ENCODE measurements around the gene DYNLT2B. TPM values are rescaled to one million over a fixed set of nuclear protein-coding genes. Genes with fewer than 3 reads are reported as not detected.
"Not testable (repeated sequence)": the region's sequence is repeated elsewhere in the genome, so short reads cannot be mapped to it uniquely, and the experiment has no call there.

DYNLT2B gene
- total RNA-seq = 10 to 100 TPM in 7 of 8 experiments, 1 to 10 TPM in 1; 9.7 to 64.9 (median 49.2) TPM

DNA sequence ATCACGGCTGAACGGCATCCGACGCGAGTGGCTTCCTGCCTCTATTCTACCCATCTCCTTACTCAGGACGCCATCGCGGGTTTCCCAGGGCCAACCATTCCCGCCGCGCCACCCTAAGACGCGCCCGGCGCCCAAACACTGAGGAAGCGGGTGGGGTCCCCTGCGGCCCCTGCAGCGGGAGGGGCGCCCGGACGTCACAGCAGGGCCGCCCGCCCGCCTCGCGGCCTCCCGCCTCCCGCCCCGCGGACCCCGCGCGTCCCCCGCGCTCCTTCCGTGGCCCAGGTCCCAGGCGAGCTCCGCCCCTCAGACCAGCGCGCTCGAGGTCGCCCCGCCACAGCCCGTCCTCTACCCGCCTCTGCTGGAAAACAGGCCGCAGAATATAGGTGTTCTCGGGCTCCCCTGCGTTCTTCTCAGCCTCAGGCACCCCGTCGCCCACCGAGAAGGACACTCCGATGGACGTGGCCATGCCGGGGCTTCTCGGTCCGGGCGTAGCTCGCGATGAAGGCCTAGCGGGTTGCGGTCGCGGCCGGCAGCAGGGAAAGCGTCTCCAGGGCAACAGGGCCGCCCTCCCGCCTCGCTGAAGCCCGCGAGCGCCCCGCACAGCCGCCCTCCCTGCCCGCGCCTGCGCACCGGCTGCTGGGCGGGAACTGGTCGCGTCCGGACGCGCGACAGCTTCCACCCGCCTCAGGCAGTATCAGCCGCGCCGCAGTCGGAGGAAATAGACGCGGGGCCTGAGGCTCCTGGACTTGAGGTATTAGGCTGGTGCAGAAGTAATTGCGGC is at the start of gene DYNLT2B:
Gene DYNLT2B, minus strand, starts transcription at position 554 of the 781 bp plus-strand sequence. Its CDS starts 88 bp downstream, at position 466.
- peak; percentile 72 to 92 (median 89) for ATAC-seq (replicated peaks in 6 of 8)
- in situ Hi-C loops (cut with MboI; ENCODE audit: low pct_unique_long_range_greater_than_20kb in 2 of 9, low sequenced_read_pairs in 9 of 9, unreplicated experiment in 9 of 9) = no loop called here
- Histone ChIP-seq H3K27ac (peak within 1 kb of the TSS; percentile 74 to 85), H3K4me3 (peak within 1 kb of the TSS; percentile 50 to 79 (median 73)), H3K4me1 (replicated peaks in 1 of 2) (peaks cover 5 to 6% of the 10 kb centered on the region in 2 donors)
- 0% methylated on average over 1 to 6 of the region's 92 CpGs; no CpG with 5 or more reads in 8 of the 10 experiments for WGBS, 10 experiments

DNA sequence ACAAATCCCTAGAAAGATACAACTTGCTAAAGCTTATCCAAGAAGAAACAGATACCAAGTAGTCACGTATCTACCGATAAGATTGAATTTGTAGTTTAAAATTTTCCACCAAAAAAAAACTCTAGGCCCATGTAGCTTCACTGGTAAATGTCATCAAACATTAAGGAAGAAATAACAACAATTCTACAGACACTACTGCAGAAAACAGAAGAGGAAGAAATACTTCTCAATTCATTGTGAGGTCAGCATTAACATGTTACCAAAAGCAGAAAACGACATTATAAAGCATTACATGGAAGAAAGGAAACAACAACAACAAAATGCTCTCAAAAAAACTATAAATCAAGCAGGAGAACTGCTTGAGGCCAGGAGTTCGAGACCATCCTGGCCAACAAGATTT is 47.7 kb upstream of the DYNLT2B start:
- no peaks in the 10 kb centered on the region for H3K4me1 ChIP-seq (replicated peaks in 1 of 2)
- no peak overlapping the region for H3K4me3 ChIP-seq
- ATAC-seq (replicated peaks in 6 of 8) = no peak
- no peak overlapping the region for H3K27ac ChIP-seq
- in situ Hi-C loops (cut with MboI; ENCODE audit: low pct_unique_long_range_greater_than_20kb in 2 of 9, low sequenced_read_pairs in 9 of 9, unreplicated experiment in 9 of 9) = no loop called here
- 72 to 100% (median 100%) methylated on average over 1 to 4 of the region's 4 CpGs for WGBS, 10 experiments

DNA sequence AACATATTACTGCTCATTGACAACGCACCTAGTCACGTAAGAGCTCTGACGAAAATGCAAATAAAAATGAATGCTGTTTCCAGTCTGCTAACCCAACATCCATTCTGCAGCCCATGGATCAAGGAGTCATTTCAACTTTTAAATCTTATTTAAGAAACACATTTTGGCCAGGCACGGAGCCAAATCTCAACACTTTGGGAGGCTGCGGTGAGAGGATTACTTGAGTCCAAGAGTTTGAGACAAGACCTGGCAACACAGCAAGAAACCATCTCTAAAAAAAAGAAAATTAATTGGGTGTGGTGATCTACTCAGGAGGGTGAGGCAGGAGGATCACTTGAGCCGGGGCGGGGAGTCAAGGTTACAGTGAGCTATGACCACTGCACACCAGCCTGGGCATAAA is 42.5 kb upstream of the DYNLT2B start:
- in situ Hi-C loops (cut with MboI; ENCODE audit: low pct_unique_long_range_greater_than_20kb in 2 of 9, low sequenced_read_pairs in 9 of 9, unreplicated experiment in 9 of 9) = no loop called here
- WGBS, 10 experiments = 94 to 100% (median 97%) methylated on average over 2 to 7 of the region's 7 CpGs; no CpG with 5 or more reads in 3 of the 10 experiments
- no peak for ATAC-seq (replicated peaks in 6 of 8)
- no peak overlapping the region for H3K4me3 ChIP-seq
- H3K4me1 ChIP-seq (replicated peaks in 1 of 2) = no peaks in the 10 kb centered on the region
- H3K27ac ChIP-seq = no peak overlapping the region

DNA sequence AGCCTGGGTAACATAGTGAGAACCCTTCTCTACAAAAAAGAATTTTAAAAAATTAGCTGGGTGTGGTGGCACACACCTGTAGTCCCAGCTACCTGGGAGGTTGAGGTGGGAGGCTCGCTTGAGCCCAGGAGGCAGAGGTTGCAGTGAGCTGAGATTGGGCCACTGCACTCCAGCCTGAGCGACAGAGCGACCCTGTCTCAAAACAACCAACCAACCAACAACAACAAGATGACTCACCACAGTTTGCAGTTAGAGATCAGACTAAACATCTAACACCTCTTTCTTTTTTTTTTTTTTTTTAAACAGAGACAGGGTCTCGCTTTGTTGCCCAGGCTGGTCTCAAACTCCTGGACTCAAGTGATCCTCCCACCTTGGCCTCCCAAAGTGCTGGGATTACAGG is 40.5 kb upstream of the DYNLT2B start:
- H3K4me1 ChIP-seq (replicated peaks in 1 of 2); H3K4me3 ChIP-seq; H3K27ac ChIP-seq; in situ Hi-C loops (cut with MboI; ENCODE audit: low pct_unique_long_range_greater_than_20kb in 2 of 9, low sequenced_read_pairs in 9 of 9, unreplicated experiment in 9 of 9); ATAC-seq (replicated peaks in 6 of 8): not testable (repeated sequence)
- WGBS, 10 experiments = 76 to 100% (median 100%) methylated on average over 1 to 4 of the region's 4 CpGs; no CpG with 5 or more reads in 5 of the 10 experiments

DNA sequence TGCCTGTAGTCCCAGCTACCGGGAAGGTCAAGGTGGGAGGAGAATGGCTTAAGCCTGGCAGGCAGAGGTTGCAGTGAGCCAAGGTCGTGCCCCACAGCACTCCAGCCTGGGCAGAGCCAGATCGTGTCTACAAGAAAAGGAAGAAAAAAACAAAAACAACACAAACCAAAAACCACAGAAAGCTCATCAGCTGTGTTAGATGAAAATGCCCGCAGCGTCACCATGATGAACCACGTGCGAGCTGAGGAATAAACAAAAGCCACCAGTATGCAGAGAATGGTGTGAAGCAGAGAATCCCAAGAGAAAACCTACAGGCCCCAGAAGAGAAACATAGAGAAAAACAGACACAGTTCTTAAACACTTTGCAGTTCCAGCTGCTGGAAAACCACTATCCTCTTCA is 39.9 kb upstream of the DYNLT2B start:
- no peak overlapping the region for H3K4me3 ChIP-seq
- no peak for ATAC-seq (replicated peaks in 6 of 8)
- in situ Hi-C loops (cut with MboI; ENCODE audit: low pct_unique_long_range_greater_than_20kb in 2 of 9, low sequenced_read_pairs in 9 of 9, unreplicated experiment in 9 of 9) = no loop called here
- no peaks in the 10 kb centered on the region for H3K4me1 ChIP-seq (replicated peaks in 1 of 2)
- 80 to 100% (median 98%) methylated on average over 1 to 7 of the region's 7 CpGs; no CpG with 5 or more reads in 4 of the 10 experiments for WGBS, 10 experiments
- no peak overlapping the region for H3K27ac ChIP-seq

DNA sequence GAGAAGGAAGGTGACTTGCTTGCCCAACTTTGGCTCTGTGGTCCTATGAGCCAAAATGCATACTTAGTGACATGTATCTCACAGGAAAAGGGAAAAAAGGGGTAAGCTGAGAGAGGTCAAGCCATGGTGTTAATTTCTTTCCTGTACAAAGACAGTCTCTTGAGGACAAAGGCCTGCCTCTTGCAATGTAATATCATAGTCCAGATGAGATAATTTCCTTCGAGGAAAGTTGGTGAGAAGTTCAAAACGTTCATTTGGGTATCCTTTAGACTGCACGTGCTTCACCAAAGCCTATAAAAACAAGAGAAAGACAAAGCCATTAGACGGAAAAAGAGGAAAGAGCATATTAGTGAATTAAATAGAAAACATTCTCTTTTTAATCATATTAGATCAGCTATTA is 38.5 kb upstream of the DYNLT2B start:
- H3K4me1 ChIP-seq (replicated peaks in 1 of 2) = no peaks in the 10 kb centered on the region
- ATAC-seq (replicated peaks in 6 of 8) = no peak
- 60 to 97% (median 91%) methylated on average over 1 to 4 of the region's 4 CpGs for WGBS, 10 experiments
- in situ Hi-C loops (cut with MboI; ENCODE audit: low pct_unique_long_range_greater_than_20kb in 2 of 9, low sequenced_read_pairs in 9 of 9, unreplicated experiment in 9 of 9) = no loop called here
- H3K27ac ChIP-seq = no peak overlapping the region
- H3K4me3 ChIP-seq = no peak overlapping the region

DNA sequence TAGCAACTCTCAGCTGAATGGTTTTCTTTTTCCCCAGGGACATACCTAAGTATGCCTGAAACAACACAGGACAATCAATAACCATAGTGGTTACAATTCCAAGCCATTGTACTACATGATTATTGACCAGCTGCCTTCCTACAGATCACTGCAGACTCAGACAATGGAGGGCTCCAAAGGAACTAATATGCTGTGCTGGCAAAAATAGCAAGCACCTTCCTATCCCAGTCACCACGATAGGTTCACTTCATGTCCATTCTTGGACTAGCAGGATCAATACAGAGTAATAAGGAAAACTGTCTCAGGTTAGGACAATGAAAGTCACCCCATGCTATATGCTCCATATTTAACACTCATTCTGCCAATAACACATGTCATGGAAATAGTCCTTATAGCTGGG is 37.6 kb upstream of the DYNLT2B start:
- in situ Hi-C loops (cut with MboI; ENCODE audit: low pct_unique_long_range_greater_than_20kb in 2 of 9, low sequenced_read_pairs in 9 of 9, unreplicated experiment in 9 of 9) = no loop called here
- Histone ChIP-seq H3K27ac (no peak overlapping the region), H3K4me3 (no peak overlapping the region), H3K4me1 (replicated peaks in 1 of 2) (no peaks in the 10 kb centered on the region)
- WGBS, 10 experiments = 71 to 100% (median 95%) methylated on average over 1 of the region's 1 CpG; no CpG with 5 or more reads in 2 of the 10 experiments
- ATAC-seq (replicated peaks in 6 of 8) = no peak

DNA sequence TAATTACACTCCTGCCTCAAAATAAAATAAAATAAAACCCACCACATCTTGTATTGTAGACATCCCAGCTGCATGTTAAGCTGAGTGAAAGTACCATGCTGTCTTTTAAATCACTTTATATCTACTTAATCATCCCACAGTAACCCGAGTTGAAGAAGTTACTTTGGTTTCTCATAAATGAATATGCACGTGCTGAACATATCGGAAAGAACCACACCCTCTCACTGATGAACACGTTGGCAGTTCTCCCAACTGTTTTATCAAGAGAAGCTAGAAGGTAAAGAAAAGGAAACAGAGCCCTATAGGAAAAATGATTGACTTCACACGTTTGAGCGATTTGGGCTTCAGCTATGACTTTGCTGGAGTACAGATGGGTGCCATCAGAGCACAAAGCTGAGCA is 36.1 kb upstream of the DYNLT2B start:
- peak in 3 of 8 experiments; percentile 88 to 92 (median 91) for ATAC-seq (replicated peaks in 6 of 8)
- Histone ChIP-seq H3K4me1 (replicated peaks in 1 of 2) (no peaks in the 10 kb centered on the region), H3K27ac (no peak overlapping the region), H3K4me3 (no peak overlapping the region)
- in situ Hi-C loops (cut with MboI; ENCODE audit: low pct_unique_long_range_greater_than_20kb in 2 of 9, low sequenced_read_pairs in 9 of 9, unreplicated experiment in 9 of 9) = no loop called here
- whole genome bisulfite sequencing, 10 experiments = 0 to 100% (median 87%) methylated on average over 2 to 6 of the region's 6 CpGs; no CpG with 5 or more reads in 3 of the 10 experiments

DNA sequence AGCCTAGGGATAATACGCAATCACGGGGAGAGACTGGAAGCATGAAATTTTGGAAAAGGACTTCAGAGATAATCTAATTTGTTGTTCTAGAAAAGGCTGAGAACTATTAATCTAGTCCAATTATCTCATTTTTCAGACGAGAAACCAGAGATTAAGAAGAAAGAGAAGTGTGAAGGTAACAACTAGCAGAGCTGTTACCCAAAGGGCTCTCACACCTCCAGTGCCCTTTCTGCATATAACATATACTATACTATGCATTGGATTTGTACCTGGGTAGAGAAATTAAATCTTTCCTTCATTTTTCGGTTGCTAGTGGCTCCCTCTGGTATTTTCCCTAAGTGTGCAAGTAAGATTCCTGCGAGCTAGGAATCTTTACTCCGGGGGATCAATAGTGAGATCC is 33.5 kb upstream of the DYNLT2B start:
- Histone ChIP-seq H3K27ac (no peak overlapping the region), H3K4me1 (replicated peaks in 1 of 2) (no peaks in the 10 kb centered on the region), H3K4me3 (no peak overlapping the region)
- in situ Hi-C loops (cut with MboI; ENCODE audit: low pct_unique_long_range_greater_than_20kb in 2 of 9, low sequenced_read_pairs in 9 of 9, unreplicated experiment in 9 of 9) = no loop called here
- 50 to 86% (median 73%) methylated on average over 2 to 6 of the region's 6 CpGs for WGBS, 10 experiments
- ATAC-seq (replicated peaks in 6 of 8) = no peak

DNA sequence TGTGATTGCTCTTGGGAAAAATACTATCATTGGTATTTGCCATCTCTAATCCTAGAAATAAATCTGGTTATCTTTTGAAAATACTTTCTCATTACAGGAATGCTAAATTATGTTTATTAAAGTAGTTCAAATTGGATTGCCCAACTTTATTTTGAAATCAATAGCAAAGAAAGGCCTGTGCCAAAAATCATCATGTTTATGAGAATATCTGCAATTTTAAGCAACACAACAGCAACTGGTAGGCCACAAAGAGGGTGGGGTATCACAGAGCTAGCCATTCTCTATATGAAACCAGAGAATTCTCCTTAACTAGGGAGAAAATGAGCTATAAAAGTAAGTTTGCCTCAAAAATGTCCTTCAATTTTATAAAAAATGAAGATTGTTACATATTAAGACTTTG is 32.0 kb upstream of the DYNLT2B start:
- ATAC-seq (replicated peaks in 6 of 8) = peak in 2 of 8 experiments; percentile 35 to 58
- no peak overlapping the region for H3K27ac ChIP-seq
- no peaks in the 10 kb centered on the region for H3K4me1 ChIP-seq (replicated peaks in 1 of 2)
- H3K4me3 ChIP-seq = no peak overlapping the region
- in situ Hi-C loops (cut with MboI; ENCODE audit: low pct_unique_long_range_greater_than_20kb in 2 of 9, low sequenced_read_pairs in 9 of 9, unreplicated experiment in 9 of 9) = no loop called here

DNA sequence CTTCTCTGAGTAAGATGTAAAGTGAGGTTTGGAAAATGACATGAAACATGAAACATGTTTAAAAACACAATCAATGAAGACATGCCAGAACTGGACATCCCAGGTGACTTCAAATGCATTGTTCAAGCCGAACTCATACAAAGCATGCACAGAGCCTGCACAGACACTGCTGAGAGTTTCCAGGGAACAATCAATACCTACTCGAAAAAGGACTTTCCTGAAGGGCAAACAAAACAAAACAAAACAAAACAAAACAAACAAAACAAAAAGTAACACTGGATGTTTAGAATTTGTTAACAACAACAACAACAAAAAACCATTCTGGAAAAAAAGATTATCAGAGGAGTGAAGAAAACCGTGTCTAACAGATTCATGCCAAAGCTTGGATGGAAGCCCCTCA is 30.7 kb upstream of the DYNLT2B start:
- Histone ChIP-seq H3K27ac (no peak overlapping the region), H3K4me3 (no peak overlapping the region), H3K4me1 (replicated peaks in 1 of 2) (no peaks in the 10 kb centered on the region)
- WGBS, 10 experiments = 88 to 100% (median 95%) methylated on average over 1 to 3 of the region's 3 CpGs; no CpG with 5 or more reads in 1 of the 10 experiments
- in situ Hi-C loops (cut with MboI; ENCODE audit: low pct_unique_long_range_greater_than_20kb in 2 of 9, low sequenced_read_pairs in 9 of 9, unreplicated experiment in 9 of 9) = no loop called here
- no peak for ATAC-seq (replicated peaks in 6 of 8)

DNA sequence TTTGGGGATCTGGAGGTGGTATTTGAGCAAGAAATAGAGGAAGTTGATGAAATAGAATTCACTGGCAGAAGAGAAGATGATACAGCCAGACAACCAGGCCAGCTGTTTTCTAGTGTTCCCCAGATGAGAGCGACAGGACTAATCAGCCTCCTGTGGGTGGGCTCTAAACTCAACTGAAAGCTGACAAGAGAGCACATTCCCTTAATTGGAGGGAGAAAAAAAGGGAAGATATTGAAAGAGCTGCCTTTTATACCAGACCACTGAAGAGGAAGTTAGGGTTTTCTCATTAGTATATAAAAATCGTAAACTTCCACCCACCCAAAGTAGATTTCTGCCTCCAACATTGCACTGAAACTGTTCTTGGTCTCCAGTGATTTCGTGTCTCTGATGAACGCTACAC is 26.6 kb upstream of the DYNLT2B start:
- in situ Hi-C loops (cut with MboI; ENCODE audit: low pct_unique_long_range_greater_than_20kb in 2 of 9, low sequenced_read_pairs in 9 of 9, unreplicated experiment in 9 of 9) = no loop called here
- 42 to 100% (median 92%) methylated on average over 1 to 4 of the region's 4 CpGs; no CpG with 5 or more reads in 3 of the 10 experiments for WGBS, 10 experiments
- Histone ChIP-seq H3K4me1 (replicated peaks in 1 of 2) (no peaks in the 10 kb centered on the region), H3K27ac (no peak overlapping the region), H3K4me3 (no peak overlapping the region)
- no peak for ATAC-seq (replicated peaks in 6 of 8)

DNA sequence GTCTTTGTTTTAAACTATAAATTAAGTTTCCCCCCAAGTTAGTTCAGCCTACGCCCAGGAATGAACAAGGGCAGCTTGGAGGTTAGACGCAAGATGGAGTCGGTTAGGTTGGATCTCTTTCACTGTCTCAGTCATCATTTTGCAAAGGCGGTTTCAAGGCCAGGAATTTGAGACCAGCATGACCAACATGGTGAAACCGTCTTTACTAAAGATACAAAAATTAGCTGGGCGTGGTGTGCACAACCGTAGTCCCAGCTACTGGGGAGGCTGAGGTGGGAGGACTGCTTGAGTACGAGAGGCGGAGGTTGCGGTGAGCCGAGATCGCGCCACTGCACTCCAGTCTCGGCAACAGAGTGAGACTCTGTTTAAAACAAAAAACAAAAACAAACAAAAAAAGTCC is 25.9 kb upstream of the DYNLT2B start:
- 91 to 100% (median 100%) methylated on average over 3 to 10 of the region's 14 CpGs; no CpG with 5 or more reads in 5 of the 10 experiments for WGBS, 10 experiments
- H3K4me3 ChIP-seq; H3K27ac ChIP-seq; in situ Hi-C loops (cut with MboI; ENCODE audit: low pct_unique_long_range_greater_than_20kb in 2 of 9, low sequenced_read_pairs in 9 of 9, unreplicated experiment in 9 of 9); ATAC-seq (replicated peaks in 6 of 8); H3K4me1 ChIP-seq (replicated peaks in 1 of 2): not testable (repeated sequence)

DNA sequence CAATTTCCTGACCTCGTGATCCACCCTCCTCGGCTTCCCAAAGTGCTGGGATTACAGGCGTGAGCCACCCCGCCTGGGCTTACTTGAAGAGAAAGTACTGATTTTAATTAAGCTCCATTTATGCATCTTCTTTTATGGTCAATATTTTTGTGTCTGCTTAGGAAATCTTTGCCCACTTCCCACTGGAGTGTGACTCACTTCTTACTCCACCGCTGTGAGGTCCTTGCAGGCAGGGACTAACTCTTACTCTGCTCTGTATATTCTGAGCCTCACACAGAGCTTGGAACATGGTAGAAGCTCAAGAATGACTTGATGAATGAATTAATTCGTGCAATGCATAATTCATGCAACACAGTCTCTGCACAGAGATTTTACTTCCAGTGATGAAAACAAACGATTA is 23.1 kb upstream of the DYNLT2B start:
- no peak overlapping the region for H3K4me3 ChIP-seq
- 8 to 100% (median 80%) methylated on average over 1 to 5 of the region's 7 CpGs; no CpG with 5 or more reads in 1 of the 10 experiments for WGBS, 10 experiments
- H3K27ac ChIP-seq = no peak overlapping the region
- no peaks in the 10 kb centered on the region for H3K4me1 ChIP-seq (replicated peaks in 1 of 2)
- in situ Hi-C loops (cut with MboI; ENCODE audit: low pct_unique_long_range_greater_than_20kb in 2 of 9, low sequenced_read_pairs in 9 of 9, unreplicated experiment in 9 of 9) = no loop called here
- ATAC-seq (replicated peaks in 6 of 8) = peak in 2 of 8 experiments; percentile 6 to 17

Data from motor neuron (in vitro differentiated cells).